HepG2 (cell line): ENCODE results near the gene POC1A. TPM values are rescaled to one million over a fixed set of nuclear protein-coding genes. Genes with fewer than 3 reads are reported as not detected.

ENCODE experiments used
- CEBPG ChIP-seq: IDR thresholded peaks from 2 replicates; pipeline ENCODE4 v1.6.1; 2016
- ELF3 ChIP-seq: IDR thresholded peaks from 2 replicates; pipeline ENCODE4 v1.6.1; 2016; ENCODE audit warnings: missing genetic modification reagents, missing compliant biosample characterization
- IRF2 ChIP-seq: IDR thresholded peaks from 2 replicates; pipeline ENCODE4 v1.6.1; 2018; ENCODE audit warnings: missing genetic modification reagents, missing compliant biosample characterization
- NBN ChIP-seq: fragments of 450-650 bp; conservative IDR thresholded peaks from 2 replicates; pipeline ENCODE4 v1.6.1; 2017
- NR2C2 ChIP-seq: sonication (generic); formaldehyde crosslinking; IDR thresholded peaks from 2 replicates; pipeline ENCODE4 v1.4.0; 2020; ENCODE audit warnings: missing genetic modification reagents, mild to moderate bottlenecking, moderate library complexity, borderline replicate concordance
- ZNF780A ChIP-seq: sonication (generic); formaldehyde crosslinking; IDR thresholded peaks from 2 replicates; pipeline ENCODE4 v1.8.0; 2022; ENCODE audit warnings: mild to moderate bottlenecking, missing genetic modification reagents, moderate library complexity
- polyA plus RNA-seq, 8 experiments: library from polyadenylated mRNA; depleted of rRNA in 3 of 8; stranded (reverse) in 7 of 8; unstranded in 1 of 8; fragments of >200 nt; fragmentation: Illumina TruSeq in 4 of 8; extraction: Trizol in 4 of 8; gene quantifications; 2 replicates each; pipeline versions ENCODE4 v1.2.1 to v1.2.3, GENCODE V29; 2011 to 2016; ENCODE audit warnings: low read depth in 4 of 8, missing spikeins in 1 of 8, mixed read lengths in 1 of 8; ENCODE audit not compliant: insufficient read depth in 1 of 8
- total RNA-seq, 5 experiments: library from RNA; depleted of rRNA; stranded (reverse); fragments of >200 nt; fragmentation: Illumina TruSeq; extraction: Trizol; gene quantifications; 2 replicates each; pipeline ENCODE4 v1.2.3, GENCODE V29; 2016; ENCODE audit warnings: low read depth in 1 of 5
- TF ChIP-seq, protein P1 (sequence below): sonication (generic); formaldehyde crosslinking; IDR thresholded peaks from one replicate; pipeline ENCODE4 v1.5.1; 2020; ENCODE audit warnings: mild to moderate bottlenecking, missing genetic modification reagents; ENCODE audit errors: not compliant biosample characterization
- TF ChIP-seq, protein P2 (sequence below): sonication (generic); formaldehyde crosslinking; IDR thresholded peaks from 2 replicates; pipeline ENCODE4 v1.9.0; 2021; ENCODE audit warnings: missing genetic modification reagents, mild to moderate bottlenecking, borderline replicate concordance

The POC1A gene
- total and polyA plus RNA-seq, 2 of the 13 experiments (the other 11 are each of a cell fraction or from before 2014, with no cell fraction given) = 14.6 to 20.0 TPM

DNA sequence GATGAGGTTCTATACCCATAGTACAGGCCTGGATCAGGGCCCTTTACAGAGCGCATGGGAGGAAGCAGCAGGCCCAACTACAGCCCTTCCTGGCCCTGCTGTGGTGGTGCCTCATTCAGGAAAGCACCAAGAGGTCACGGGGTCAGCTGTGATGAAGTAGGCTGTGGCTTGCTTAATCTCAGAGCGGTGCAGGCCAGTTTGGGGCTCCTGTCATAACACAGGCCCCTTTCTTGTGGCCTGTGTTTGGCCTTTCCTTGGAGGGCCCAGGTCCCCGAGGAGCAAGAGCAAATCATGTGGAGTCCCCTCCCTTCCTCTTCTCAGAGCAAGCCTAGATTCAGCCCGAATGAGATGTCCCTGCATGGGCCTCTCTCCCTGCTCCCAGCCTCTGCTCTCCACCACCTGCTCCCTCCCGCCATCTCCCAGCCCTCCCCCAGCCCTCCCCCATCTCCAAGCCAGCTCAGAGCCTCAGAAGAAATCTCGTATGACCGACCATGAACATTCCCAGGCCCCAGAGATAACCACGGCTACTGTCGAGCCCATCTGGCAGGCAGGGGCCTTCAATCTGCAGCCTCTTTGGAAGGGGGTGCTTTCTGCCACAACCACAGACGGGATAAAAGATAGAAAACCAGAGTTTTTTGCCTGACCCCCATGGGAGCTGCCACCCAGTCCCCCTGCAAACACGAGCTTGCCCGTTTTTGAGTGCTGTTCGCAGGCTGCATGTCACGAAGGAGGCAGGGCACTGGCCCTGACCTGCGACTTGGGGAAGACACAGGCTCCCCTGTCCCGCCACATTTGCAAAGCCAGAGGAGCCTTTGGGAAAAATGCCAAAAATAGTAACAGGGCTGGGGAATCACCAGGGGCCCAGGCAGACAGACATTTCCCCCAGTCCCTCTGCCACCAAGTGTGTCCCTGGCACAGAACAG is 65.5 kb downstream of the POC1A start (continued):
- TF ChIP-seq, protein P1, sequence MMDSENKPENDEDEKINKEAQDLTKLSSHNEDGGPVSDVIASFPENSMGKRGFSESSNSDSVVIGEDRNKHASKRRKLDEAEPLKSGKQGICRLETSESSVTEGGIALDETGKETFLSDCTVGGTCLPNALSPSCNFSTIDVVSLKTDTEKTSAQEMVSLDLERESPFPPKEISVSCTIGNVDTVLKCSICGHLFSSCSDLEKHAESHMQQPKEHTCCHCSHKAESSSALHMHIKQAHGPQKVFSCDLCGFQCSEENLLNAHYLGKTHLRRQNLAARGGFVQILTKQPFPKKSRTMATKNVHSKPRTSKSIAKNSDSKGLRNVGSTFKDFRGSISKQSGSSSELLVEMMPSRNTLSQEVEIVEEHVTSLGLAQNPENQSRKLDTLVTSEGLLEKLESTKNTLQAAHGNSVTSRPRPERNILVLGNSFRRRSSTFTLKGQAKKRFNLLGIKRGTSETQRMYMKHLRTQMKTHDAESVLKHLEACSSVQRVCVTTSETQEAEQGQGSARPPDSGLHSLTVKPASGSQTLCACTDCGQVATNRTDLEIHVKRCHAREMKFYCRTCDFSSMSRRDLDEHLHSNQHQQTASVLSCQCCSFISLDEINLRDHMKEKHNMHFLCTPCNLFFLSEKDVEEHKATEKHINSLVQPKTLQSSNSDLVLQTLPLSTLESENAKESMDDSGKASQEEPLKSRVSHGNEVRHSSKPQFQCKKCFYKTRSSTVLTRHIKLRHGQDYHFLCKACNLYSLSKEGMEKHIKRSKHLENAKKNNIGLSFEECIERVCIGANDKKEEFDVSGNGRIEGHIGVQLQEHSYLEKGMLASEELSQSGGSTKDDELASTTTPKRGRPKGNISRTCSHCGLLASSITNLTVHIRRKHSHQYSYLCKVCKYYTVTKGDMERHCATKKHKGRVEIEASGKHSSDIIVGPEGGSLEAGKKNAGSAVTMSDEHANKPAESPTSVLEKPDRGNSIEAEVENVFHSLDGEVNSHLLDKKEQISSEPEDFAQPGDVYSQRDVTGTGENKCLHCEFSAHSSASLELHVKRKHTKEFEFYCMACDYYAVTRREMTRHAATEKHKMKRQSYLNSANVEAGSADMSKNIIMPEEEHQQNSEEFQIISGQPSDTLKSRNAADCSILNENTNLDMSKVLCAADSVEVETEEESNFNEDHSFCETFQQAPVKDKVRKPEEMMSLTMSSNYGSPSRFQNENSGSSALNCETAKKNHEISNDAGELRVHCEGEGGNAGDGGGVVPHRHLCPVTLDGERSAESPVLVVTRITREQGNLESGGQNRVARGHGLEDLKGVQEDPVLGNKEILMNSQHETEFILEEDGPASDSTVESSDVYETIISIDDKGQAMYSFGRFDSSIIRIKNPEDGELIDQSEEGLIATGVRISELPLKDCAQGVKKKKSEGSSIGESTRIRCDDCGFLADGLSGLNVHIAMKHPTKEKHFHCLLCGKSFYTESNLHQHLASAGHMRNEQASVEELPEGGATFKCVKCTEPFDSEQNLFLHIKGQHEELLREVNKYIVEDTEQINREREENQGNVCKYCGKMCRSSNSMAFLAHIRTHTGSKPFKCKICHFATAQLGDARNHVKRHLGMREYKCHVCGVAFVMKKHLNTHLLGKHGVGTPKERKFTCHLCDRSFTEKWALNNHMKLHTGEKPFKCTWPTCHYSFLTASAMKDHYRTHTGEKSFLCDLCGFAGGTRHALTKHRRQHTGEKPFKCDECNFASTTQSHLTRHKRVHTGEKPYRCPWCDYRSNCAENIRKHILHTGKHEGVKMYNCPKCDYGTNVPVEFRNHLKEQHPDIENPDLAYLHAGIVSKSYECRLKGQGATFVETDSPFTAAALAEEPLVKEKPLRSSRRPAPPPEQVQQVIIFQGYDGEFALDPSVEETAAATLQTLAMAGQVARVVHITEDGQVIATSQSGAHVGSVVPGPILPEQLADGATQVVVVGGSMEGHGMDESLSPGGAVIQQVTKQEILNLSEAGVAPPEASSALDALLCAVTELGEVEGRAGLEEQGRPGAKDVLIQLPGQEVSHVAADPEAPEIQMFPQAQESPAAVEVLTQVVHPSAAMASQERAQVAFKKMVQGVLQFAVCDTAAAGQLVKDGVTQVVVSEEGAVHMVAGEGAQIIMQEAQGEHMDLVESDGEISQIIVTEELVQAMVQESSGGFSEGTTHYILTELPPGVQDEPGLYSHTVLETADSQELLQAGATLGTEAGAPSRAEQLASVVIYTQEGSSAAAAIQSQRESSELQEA (CRISPR knock-in tag) = no peak
- no peak for TF ChIP-seq IRF2 (CRISPR knock-in tag)
- TF ChIP-seq, protein P2, sequence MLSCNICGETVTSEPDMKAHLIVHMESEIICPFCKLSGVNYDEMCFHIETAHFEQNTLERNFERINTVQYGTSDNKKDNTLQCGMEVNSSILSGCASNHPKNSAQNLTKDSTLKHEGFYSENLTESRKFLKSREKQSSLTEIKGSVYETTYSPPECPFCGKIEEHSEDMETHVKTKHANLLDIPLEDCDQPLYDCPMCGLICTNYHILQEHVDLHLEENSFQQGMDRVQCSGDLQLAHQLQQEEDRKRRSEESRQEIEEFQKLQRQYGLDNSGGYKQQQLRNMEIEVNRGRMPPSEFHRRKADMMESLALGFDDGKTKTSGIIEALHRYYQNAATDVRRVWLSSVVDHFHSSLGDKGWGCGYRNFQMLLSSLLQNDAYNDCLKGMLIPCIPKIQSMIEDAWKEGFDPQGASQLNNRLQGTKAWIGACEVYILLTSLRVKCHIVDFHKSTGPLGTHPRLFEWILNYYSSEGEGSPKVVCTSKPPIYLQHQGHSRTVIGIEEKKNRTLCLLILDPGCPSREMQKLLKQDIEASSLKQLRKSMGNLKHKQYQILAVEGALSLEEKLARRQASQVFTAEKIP (CRISPR knock-in tag) = no peak
- no peak for TF ChIP-seq NBN
- TF ChIP-seq ELF3 = no peak
- TF ChIP-seq CEBPG (CRISPR knock-in tag) = peak; percentile 52; the same call in 1 of the 2 replicates
- TF ChIP-seq NR2C2 (CRISPR knock-in tag) = 0 out of 2 replicates have a peak, but pooled peaks have one; percentile 44
- no peak for TF ChIP-seq ZNF780A (CRISPR knock-in tag)
